ENCODE measurements around the gene FAM131A. TPM values are rescaled to one million over a fixed set of nuclear protein-coding genes. Genes with fewer than 3 reads are reported as not detected.

The FAM131A gene
- total and polyA plus RNA-seq, 2 experiments from 2014 or later: 12.2 to 12.6 TPM

DNA sequence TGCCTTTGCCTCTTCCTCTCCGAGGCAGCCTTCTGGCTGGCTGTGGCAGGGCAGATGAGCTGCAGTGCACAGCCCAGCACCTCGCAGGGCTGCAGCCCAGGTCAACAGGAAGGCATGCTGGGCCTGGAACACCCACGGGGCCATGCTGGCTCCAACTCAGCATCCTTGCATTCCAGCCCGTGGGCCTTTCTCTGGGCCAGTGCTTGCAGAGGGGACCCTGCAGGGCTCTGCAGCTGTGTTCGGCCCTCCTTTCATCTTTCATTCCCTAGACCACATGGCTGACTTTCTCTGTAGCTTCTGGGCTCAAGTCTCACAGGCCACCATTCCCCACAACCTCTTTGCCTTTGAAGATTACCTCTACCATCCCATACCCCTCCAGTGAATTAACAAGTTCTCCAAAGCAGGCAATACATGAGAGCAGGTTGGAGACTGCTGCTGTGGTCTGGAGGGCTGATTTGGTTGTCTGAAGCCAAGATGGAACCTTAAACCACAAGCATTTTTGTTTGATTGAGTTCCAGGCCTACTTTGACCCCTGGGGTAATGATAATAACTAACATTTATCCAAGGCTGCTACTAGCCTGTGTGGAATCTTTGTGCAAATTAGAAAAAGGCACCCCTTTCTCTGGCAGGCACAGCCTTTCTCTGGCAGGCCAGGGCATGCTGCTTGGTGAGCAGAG, 5.9 kb downstream of the FAM131A start:
- 79% methylated on average over 5 of the region's 5 CpGs for WGBS (ENCODE audit: low lambda C conversion rate, missing lambda C conversion rate)
- peaks cover 6% of the 10 kb centered on the region for H4K20me1 ChIP-seq (ENCODE audit: insufficient read depth, poor library complexity, severe bottlenecking)
- H2AFZ ChIP-seq: no peak overlapping the region
- no peak overlapping the region for H3K4me2 ChIP-seq
- no peaks in the 10 kb centered on the region for H3K9me3 ChIP-seq (ENCODE audit: low read depth)
- no peaks in the 10 kb centered on the region for H3K9me2 ChIP-seq (replicated peaks; ENCODE audit: insufficient read depth)
- TF ChIP-seq EZH2 (IDR thresholded peaks at IDR 0.05; ENCODE audit: borderline replicate concordance): no peak
- TF ChIP-seq, protein P1, sequence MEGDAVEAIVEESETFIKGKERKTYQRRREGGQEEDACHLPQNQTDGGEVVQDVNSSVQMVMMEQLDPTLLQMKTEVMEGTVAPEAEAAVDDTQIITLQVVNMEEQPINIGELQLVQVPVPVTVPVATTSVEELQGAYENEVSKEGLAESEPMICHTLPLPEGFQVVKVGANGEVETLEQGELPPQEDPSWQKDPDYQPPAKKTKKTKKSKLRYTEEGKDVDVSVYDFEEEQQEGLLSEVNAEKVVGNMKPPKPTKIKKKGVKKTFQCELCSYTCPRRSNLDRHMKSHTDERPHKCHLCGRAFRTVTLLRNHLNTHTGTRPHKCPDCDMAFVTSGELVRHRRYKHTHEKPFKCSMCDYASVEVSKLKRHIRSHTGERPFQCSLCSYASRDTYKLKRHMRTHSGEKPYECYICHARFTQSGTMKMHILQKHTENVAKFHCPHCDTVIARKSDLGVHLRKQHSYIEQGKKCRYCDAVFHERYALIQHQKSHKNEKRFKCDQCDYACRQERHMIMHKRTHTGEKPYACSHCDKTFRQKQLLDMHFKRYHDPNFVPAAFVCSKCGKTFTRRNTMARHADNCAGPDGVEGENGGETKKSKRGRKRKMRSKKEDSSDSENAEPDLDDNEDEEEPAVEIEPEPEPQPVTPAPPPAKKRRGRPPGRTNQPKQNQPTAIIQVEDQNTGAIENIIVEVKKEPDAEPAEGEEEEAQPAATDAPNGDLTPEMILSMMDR (IDR thresholded peaks at IDR 0.05; ENCODE audit: poor library complexity): no peak
- H3K36me3 ChIP-seq (replicated peaks; ENCODE audit: insufficient read depth, low read depth): no peaks in the 10 kb centered on the region
- H3K27me3 ChIP-seq: no peaks in the 10 kb centered on the region
- no peak for DNase-seq (ENCODE audit: low spot score)
- peaks cover 22% of the 10 kb centered on the region for H3K4me1 ChIP-seq (ENCODE audit: insufficient read depth)
- H3K79me2 ChIP-seq: peaks cover 21% of the 10 kb centered on the region
- no peak overlapping the region for H3K4me3 ChIP-seq
- no peak overlapping the region for H3K27ac ChIP-seq

GRCh38 chr3:184344579-184345316, 7.3 kb downstream of the FAM131A start:
- no peaks in the 10 kb centered on the region for H3K27me3 ChIP-seq
- no peaks in the 10 kb centered on the region for H3K9me3 ChIP-seq (ENCODE audit: low read depth)
- no peak overlapping the region for H2AFZ ChIP-seq
- H3K4me1 ChIP-seq (ENCODE audit: insufficient read depth): peaks cover 22% of the 10 kb centered on the region
- H3K4me2 ChIP-seq: peak overlapping the region; percentile 39
- H3K36me3 ChIP-seq (replicated peaks; ENCODE audit: insufficient read depth, low read depth): no peaks in the 10 kb centered on the region
- H3K4me3 ChIP-seq: no peak overlapping the region
- 89% methylated on average over 24 of the region's 24 CpGs for WGBS (ENCODE audit: low lambda C conversion rate, missing lambda C conversion rate)
- no peaks in the 10 kb centered on the region for H4K20me1 ChIP-seq (ENCODE audit: insufficient read depth, poor library complexity, severe bottlenecking)
- peaks cover 12% of the 10 kb centered on the region for H3K79me2 ChIP-seq
- H3K27ac ChIP-seq: peak overlapping the region; percentile 71
- TF ChIP-seq, protein P1 (IDR thresholded peaks at IDR 0.05; ENCODE audit: poor library complexity): no peak
- no peaks in the 10 kb centered on the region for H3K9me2 ChIP-seq (replicated peaks; ENCODE audit: insufficient read depth)
- DNase-seq (ENCODE audit: low spot score): no peak

DNA sequence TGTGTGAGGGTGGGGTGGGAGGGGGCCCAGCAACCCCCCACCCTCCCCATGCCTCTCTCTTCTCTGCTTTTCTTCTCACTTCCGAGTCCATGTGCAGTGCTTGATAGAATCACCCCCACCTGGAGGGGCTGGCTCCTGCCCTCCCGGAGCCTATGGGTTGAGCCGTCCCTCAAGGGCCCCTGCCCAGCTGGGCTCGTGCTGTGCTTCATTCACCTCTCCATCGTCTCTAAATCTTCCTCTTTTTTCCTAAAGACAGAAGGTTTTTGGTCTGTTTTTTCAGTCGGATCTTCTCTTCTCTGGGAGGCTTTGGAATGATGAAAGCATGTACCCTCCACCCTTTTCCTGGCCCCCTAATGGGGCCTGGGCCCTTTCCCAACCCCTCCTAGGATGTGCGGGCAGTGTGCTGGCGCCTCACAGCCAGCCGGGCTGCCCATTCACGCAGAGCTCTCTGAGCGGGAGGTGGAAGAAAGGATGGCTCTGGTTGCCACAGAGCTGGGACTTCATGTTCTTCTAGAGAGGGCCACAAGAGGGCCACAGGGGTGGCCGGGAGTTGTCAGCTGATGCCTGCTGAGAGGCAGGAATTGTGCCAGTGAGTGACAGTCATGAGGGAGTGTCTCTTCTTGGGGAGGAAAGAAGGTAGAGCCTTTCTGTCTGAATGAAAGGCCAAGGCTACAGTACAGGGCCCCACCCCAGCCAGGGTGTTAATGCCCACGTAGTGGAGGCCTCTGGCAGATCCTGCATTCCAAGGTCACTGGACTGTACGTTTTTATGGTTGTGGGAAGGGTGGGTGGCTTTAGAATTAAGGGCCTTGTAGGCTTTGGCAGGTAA, 8.1 kb downstream of the FAM131A start:
- peak overlapping the region; percentile 71 for H3K27ac ChIP-seq
- peak overlapping the region; percentile 39 for H3K4me2 ChIP-seq

More for the DNA sequence above, 8.1 kb downstream of the FAM131A start:
- Histone ChIP-seq H2AFZ (no peak overlapping the region), H4K20me1 (ENCODE audit: insufficient read depth, poor library complexity, severe bottlenecking) (no peaks in the 10 kb centered on the region), H3K4me3 (no peak overlapping the region), H3K27me3 (no peaks in the 10 kb centered on the region), H3K9me2 (replicated peaks; ENCODE audit: insufficient read depth) (no peaks in the 10 kb centered on the region), H3K9me3 (ENCODE audit: low read depth) (no peaks in the 10 kb centered on the region), H3K4me1 (ENCODE audit: insufficient read depth) (peaks cover 22% of the 10 kb centered on the region), H3K36me3 (replicated peaks; ENCODE audit: insufficient read depth, low read depth) (no peaks in the 10 kb centered on the region), H3K79me2 (peaks cover 5% of the 10 kb centered on the region)
- WGBS (ENCODE audit: low lambda C conversion rate, missing lambda C conversion rate): 33% methylated on average over 14 of the region's 14 CpGs
- DNase-seq (ENCODE audit: low spot score): peak; percentile 89
- no peak for TF ChIP-seq EZH2 (IDR thresholded peaks at IDR 0.05; ENCODE audit: borderline replicate concordance)
- TF ChIP-seq, protein P1 (IDR thresholded peaks at IDR 0.05; ENCODE audit: poor library complexity): peak; percentile 46

Data from hepatocyte (in vitro differentiated cells).